GM12892 (cell line): ENCODE results near the gene EXD2.
"Not testable (repeated sequence)": the region's sequence is repeated elsewhere in the genome, so short reads cannot be mapped to it uniquely, and the experiment has no call there.

Source experiments
- POLR2A ChIP-seq: IDR thresholded peaks from 2 replicates; pipeline ENCODE4 v1.6.1; 2011; ENCODE audit warnings: low read depth, low read length, control low read depth
- POLR2AphosphoS5 ChIP-seq: IDR thresholded peaks from 2 replicates; pipeline ENCODE4 v1.6.1; 2011; ENCODE audit warnings: low read depth, low read length, control low read depth

- TF ChIP-seq POLR2A, POLR2AphosphoS5: not testable (repeated sequence)
Observed at GRCh38 chr14:69217663-69218062, 26.4 kb downstream of the EXD2 start.
